Activated naive CD4-positive, alpha-beta T cell treated with anti-CD3 and anti-CD28 coated beads, Interleukin-2, amount 10 ng/mL, durations not matched to agents 7 days and 5 days (primary cell): Measurements from ENCODE around the gene FOXE1.
A peak's percentile ranks its signal among the peaks of the same experiment; 100 is the strongest.

Experiments
- CTCF ChIA-PET: fragments of 350-600 bp; sonication (Branson Sonifier 250); formaldehyde crosslinking; loops from one replicate; lab custom pipeline; 2021; ENCODE audit warnings: antibody characterized with exemption; lab: Charles Lee
- DNase-seq: peaks from one replicate; pipeline ENCODE4 v3.0.0-alpha.2; 2020
- H3K27ac Mint-ChIP-seq: one replicate; pipeline ENCODE4 v1.8.0; 2021; ENCODE audit warnings: mild to moderate bottlenecking, moderate library complexity, mixed read lengths
- H3K27me3 Mint-ChIP-seq: one replicate; pipeline ENCODE4 v1.8.0; 2021; ENCODE audit warnings: mild to moderate bottlenecking, mixed read lengths
- H3K36me3 Mint-ChIP-seq: one replicate; pipeline ENCODE4 v1.8.0; 2021; ENCODE audit warnings: mixed read lengths
- H3K4me1 Mint-ChIP-seq: one replicate; pipeline ENCODE4 v1.8.0; 2021; ENCODE audit warnings: mixed read lengths
- H3K4me3 Mint-ChIP-seq: one replicate; pipeline ENCODE4 v1.8.0; 2021; ENCODE audit warnings: mild to moderate bottlenecking, moderate library complexity, mixed read lengths
- H3K9me3 Mint-ChIP-seq: one replicate; pipeline ENCODE4 v1.8.0; 2021; ENCODE audit warnings: mixed read lengths

Gene FOXE1

GRCh38 chr9:97853056-97853843 is at the start of gene FOXE1:
Gene FOXE1 (plus strand): TSS chr9:97853226. CDS start chr9:97853915, 689 bp downstream.
- peak within 1 kb of the TSS; percentile 78 for H3K27ac Mint-ChIP-seq
- DNase-seq, result no peak
- H3K4me3 Mint-ChIP-seq, result peak within 1 kb of the TSS; percentile 85
- CTCF ChIA-PET, result interaction anchor here (1.0 kb wide), 2 partner anchors 48 to 64 kb away, joined by 3 read pairs; no protein-coding TSS in a partner anchor
- peaks cover 47% of the 10 kb centered on the region for H3K4me1 Mint-ChIP-seq
- H3K36me3 Mint-ChIP-seq, result peaks cover 5% of the 10 kb centered on the region
- no peaks in the 10 kb centered on the region for H3K9me3 Mint-ChIP-seq
- H3K27me3 Mint-ChIP-seq, result peaks cover 98% of the 10 kb centered on the region

GRCh38 chr9:97804059-97804365 is 49.0 kb upstream of the FOXE1 start:
- Mint-ChIP-seq H3K27me3 (peaks cover 65% of the 10 kb centered on the region), H3K4me1 (peaks cover 10% of the 10 kb centered on the region), H3K9me3 (no peaks in the 10 kb centered on the region), H3K36me3 (no peaks in the 10 kb centered on the region), H3K4me3 (peak overlapping the region; percentile 61), H3K27ac (no peak overlapping the region)
- no peak for DNase-seq
- CTCF ChIA-PET, result interaction anchor here (1.1 kb wide), 1 partner anchor 99 kb away, joined by 3 read pairs; no protein-coding TSS in a partner anchor

- H3K27me3 Mint-ChIP-seq, result peaks cover 63% of the 10 kb centered on the region
- no peak overlapping the region for H3K4me3 Mint-ChIP-seq
- H3K9me3 Mint-ChIP-seq, result no peaks in the 10 kb centered on the region
- H3K36me3 Mint-ChIP-seq, result no peaks in the 10 kb centered on the region
- peaks cover 10% of the 10 kb centered on the region for H3K4me1 Mint-ChIP-seq
- no peak overlapping the region for H3K27ac Mint-ChIP-seq
- CTCF ChIA-PET, result no interaction called here
- DNase-seq, result no peak
These were observed 46.3 kb upstream of the FOXE1 start for GRCh38 chr9:97806721-97807120.

GRCh38 chr9:97807681-97808080 is 45.3 kb upstream of the FOXE1 start:
- no peak overlapping the region for H3K4me3 Mint-ChIP-seq
- H3K9me3 Mint-ChIP-seq, result no peaks in the 10 kb centered on the region
- H3K27me3 Mint-ChIP-seq, result peaks cover 59% of the 10 kb centered on the region
- H3K36me3 Mint-ChIP-seq, result no peaks in the 10 kb centered on the region
- CTCF ChIA-PET, result interaction anchor here (0.6 kb wide), 1 partner anchor 17 kb away, joined by 4 read pairs; no protein-coding TSS in a partner anchor
- no peak for DNase-seq
- no peak overlapping the region for H3K27ac Mint-ChIP-seq
- H3K4me1 Mint-ChIP-seq, result peaks cover 8% of the 10 kb centered on the region

- CTCF ChIA-PET, result no interaction called here
- H3K27me3 Mint-ChIP-seq, result peaks cover 53% of the 10 kb centered on the region
These were observed 44.6 kb upstream of the FOXE1 start for GRCh38 chr9:97808415-97808814.

GRCh38 chr9:97808972-97809371 is 44.1 kb upstream of the FOXE1 start:
- Mint-ChIP-seq H3K9me3 (no peaks in the 10 kb centered on the region), H3K4me1 (peaks cover 3% of the 10 kb centered on the region), H3K4me3 (no peak overlapping the region), H3K36me3 (no peaks in the 10 kb centered on the region), H3K27me3 (peaks cover 52% of the 10 kb centered on the region), H3K27ac (no peak overlapping the region)
- CTCF ChIA-PET, result no interaction called here
- DNase-seq, result no peak

More at GRCh38 chr9:97808415-97808814, 44.6 kb upstream of the FOXE1 start:
- Mint-ChIP-seq H3K27ac (peak overlapping the region; percentile 55), H3K9me3 (no peaks in the 10 kb centered on the region), H3K36me3 (no peaks in the 10 kb centered on the region), H3K4me3 (no peak overlapping the region), H3K4me1 (peaks cover 5% of the 10 kb centered on the region)
- DNase-seq, result no peak

- CTCF ChIA-PET, result no interaction called here
- Mint-ChIP-seq H3K4me3 (no peak overlapping the region), H3K4me1 (no peaks in the 10 kb centered on the region), H3K36me3 (no peaks in the 10 kb centered on the region), H3K27ac (no peak overlapping the region), H3K9me3 (no peaks in the 10 kb centered on the region), H3K27me3 (peaks cover 44% of the 10 kb centered on the region)
- no peak for DNase-seq
These were observed 43.2 kb upstream of the FOXE1 start for GRCh38 chr9:97809666-97810344.

- no peaks in the 10 kb centered on the region for H3K4me1 Mint-ChIP-seq
- CTCF ChIA-PET, result no interaction called here
- H3K36me3 Mint-ChIP-seq, result no peaks in the 10 kb centered on the region
- H3K27ac Mint-ChIP-seq, result no peak overlapping the region
- no peak overlapping the region for H3K4me3 Mint-ChIP-seq
- no peak for DNase-seq
- H3K27me3 Mint-ChIP-seq, result peaks cover 34% of the 10 kb centered on the region
- H3K9me3 Mint-ChIP-seq, result no peaks in the 10 kb centered on the region
These were observed 41.3 kb upstream of the FOXE1 start for GRCh38 chr9:97811533-97812246.

- H3K4me3 Mint-ChIP-seq, result no peak overlapping the region
- H3K27me3 Mint-ChIP-seq, result peaks cover 33% of the 10 kb centered on the region
- no peak for DNase-seq
- no peaks in the 10 kb centered on the region for H3K36me3 Mint-ChIP-seq
- CTCF ChIA-PET, result no interaction called here
- no peaks in the 10 kb centered on the region for H3K4me1 Mint-ChIP-seq
- no peaks in the 10 kb centered on the region for H3K9me3 Mint-ChIP-seq
- no peak overlapping the region for H3K27ac Mint-ChIP-seq
These were observed 40.8 kb upstream of the FOXE1 start for GRCh38 chr9:97812247-97812543.

- peaks cover 36% of the 10 kb centered on the region for H3K27me3 Mint-ChIP-seq
- H3K9me3 Mint-ChIP-seq, result no peaks in the 10 kb centered on the region
- DNase-seq, result no peak
- CTCF ChIA-PET, result no interaction called here
- no peaks in the 10 kb centered on the region for H3K4me1 Mint-ChIP-seq
- H3K27ac Mint-ChIP-seq, result no peak overlapping the region
- H3K4me3 Mint-ChIP-seq, result no peak overlapping the region
- H3K36me3 Mint-ChIP-seq, result no peaks in the 10 kb centered on the region
These were observed 40.0 kb upstream of the FOXE1 start for GRCh38 chr9:97813072-97813471.

GRCh38 chr9:97819735-97820134 is 33.3 kb upstream of the FOXE1 start:
- CTCF ChIA-PET, result no interaction called here
- H3K27ac Mint-ChIP-seq, result no peak overlapping the region
- no peaks in the 10 kb centered on the region for H3K4me1 Mint-ChIP-seq
- H3K27me3 Mint-ChIP-seq, result peaks cover 46% of the 10 kb centered on the region
- no peak overlapping the region for H3K4me3 Mint-ChIP-seq
- DNase-seq, result no peak
- H3K36me3 Mint-ChIP-seq, result no peaks in the 10 kb centered on the region
- peaks cover 3% of the 10 kb centered on the region for H3K9me3 Mint-ChIP-seq

- Mint-ChIP-seq H3K27me3 (peaks cover 42% of the 10 kb centered on the region), H3K27ac (no peak overlapping the region), H3K4me3 (no peak overlapping the region), H3K4me1 (no peaks in the 10 kb centered on the region), H3K9me3 (peaks cover 3% of the 10 kb centered on the region), H3K36me3 (no peaks in the 10 kb centered on the region)
- no peak for DNase-seq
- CTCF ChIA-PET, result no interaction called here
These were observed 32.7 kb upstream of the FOXE1 start for GRCh38 chr9:97820373-97820772.

GRCh38 chr9:97830884-97831829 is 21.9 kb upstream of the FOXE1 start:
- CTCF ChIA-PET, result no interaction called here
- DNase-seq, result no peak
- peaks cover 38% of the 10 kb centered on the region for H3K27me3 Mint-ChIP-seq

More at GRCh38 chr9:97830884-97831829, 21.9 kb upstream of the FOXE1 start:
- H3K36me3 Mint-ChIP-seq, result no peaks in the 10 kb centered on the region
- H3K4me1 Mint-ChIP-seq, result no peaks in the 10 kb centered on the region
- no peak overlapping the region for H3K27ac Mint-ChIP-seq
- no peaks in the 10 kb centered on the region for H3K9me3 Mint-ChIP-seq
- no peak overlapping the region for H3K4me3 Mint-ChIP-seq
